Kidney (tissue), 14 donors: ENCODE results near the gene ECT2. TPM values are rescaled to one million over a fixed set of nuclear protein-coding genes. Genes with fewer than 3 reads are reported as not detected.

Experiments
- DNase-seq, 5 donors: peaks; one replicate each; pipeline ENCODE4 v3.0.0-alpha.2; 2013 to 2020
- FAIRE-seq: peaks from 2 replicates; lab custom pipeline; 2012; peaks lifted over from hg19 to GRCh38; lab: Jason Lieb, UNC
- H3K27ac ChIP-seq, 2 donors: one replicate each; pipeline ENCODE4 v1.7.0; 2013; ENCODE audit warnings: low read depth in 2 of 2, low read length in 2 of 2, inconsistent platforms in 1 of 2
- H3K27me3 ChIP-seq: one replicate; pipeline ENCODE4 v1.7.1; 2013; ENCODE audit warnings: low read length, inconsistent platforms; ENCODE audit not compliant: control insufficient read depth, insufficient read depth
- H3K36me3 ChIP-seq, 3 donors: one replicate each; pipeline versions ENCODE4 v1.7.0 to v1.7.1; 2013; ENCODE audit warnings: low read length in 3 of 3, control low read depth in 1 of 3, inconsistent platforms in 1 of 3; ENCODE audit not compliant: insufficient read depth in 3 of 3, control insufficient read depth in 2 of 3
- H3K4me1 ChIP-seq, 3 donors: one replicate each; pipeline versions ENCODE4 v1.7.0 to v1.7.1; 2013; ENCODE audit warnings: low read length in 3 of 3, inconsistent platforms in 1 of 3, low read depth in 1 of 3; ENCODE audit not compliant: control insufficient read depth in 2 of 3, insufficient read depth in 2 of 3
- H3K4me3 ChIP-seq, 3 donors: one replicate each; pipeline versions ENCODE4 v1.7.0 to v1.8.1; 2013; ENCODE audit warnings: low read length in 3 of 3, control low read depth in 1 of 3, inconsistent platforms in 1 of 3
- H3K9ac ChIP-seq, 3 donors: one replicate each; pipeline versions ENCODE4 v1.7.0 to v1.7.1; 2013; ENCODE audit warnings: low read length in 3 of 3, control low read depth in 1 of 3, inconsistent platforms in 1 of 3
- H3K9me3 ChIP-seq, 3 donors: one replicate each; pipeline versions ENCODE4 v1.7.0 to v1.7.1; 2013; ENCODE audit warnings: low read length in 3 of 3, control low read depth in 1 of 3, inconsistent platforms in 1 of 3; ENCODE audit not compliant: control insufficient read depth in 2 of 3, insufficient read depth in 1 of 3
- intact Hi-C: fragments of 100-400 bp; cut with DNase I; formaldehyde crosslinking; loops from one replicate; pipeline ENCODE4 v1.11.1; 2022
- polyA plus RNA-seq: library from polyadenylated mRNA; stranded (reverse); fragments of 350-450 nt; fragmentation: Illumina TruSeq; extraction: RNeasy Lipid Tissue Mini Kit (QIAGEN cat#74804); gene quantifications from one replicate; pipeline ENCODE4 v1.2.3, GENCODE V29; 2014; ENCODE audit warnings: low read depth, low replicate concordance; ENCODE audit not compliant: insufficient read depth
- total RNA-seq: library from RNA; stranded (reverse); fragmentation: NEBNext Ultra II Directional; extraction: Animal tissue kit (Norgen Biotek cat#: 25700); gene quantifications from one replicate; pipeline ENCODE4 v1.2.1, GENCODE V29; 2021
- TF ChIP-seq, protein P1 (sequence below): IDR thresholded peaks from 3 replicates; pipeline ENCODE4 v1.5.1; 2012; ENCODE audit warnings: mild to moderate bottlenecking, moderate library complexity, borderline replicate concordance; ENCODE audit not compliant: insufficient read depth; ENCODE audit errors: extremely low read depth
- donor health status: control.
- donor health status: control.
- donor health status: control.
- donor health status: control.
- donor health status: control.
- donor health status: DM: yes; HTN: yes; CAD: no.
- donor health status: Normal renal cell carcinoma (clear cell type).

Gene ECT2
- total and polyA plus RNA-seq, 2 donors from 2014 or later = 2.4 to 15.5 TPM

GRCh38 chr3:172776049-172776717 lies 25.7 kb downstream of the ECT2 start:
- TF ChIP-seq, protein P1, sequence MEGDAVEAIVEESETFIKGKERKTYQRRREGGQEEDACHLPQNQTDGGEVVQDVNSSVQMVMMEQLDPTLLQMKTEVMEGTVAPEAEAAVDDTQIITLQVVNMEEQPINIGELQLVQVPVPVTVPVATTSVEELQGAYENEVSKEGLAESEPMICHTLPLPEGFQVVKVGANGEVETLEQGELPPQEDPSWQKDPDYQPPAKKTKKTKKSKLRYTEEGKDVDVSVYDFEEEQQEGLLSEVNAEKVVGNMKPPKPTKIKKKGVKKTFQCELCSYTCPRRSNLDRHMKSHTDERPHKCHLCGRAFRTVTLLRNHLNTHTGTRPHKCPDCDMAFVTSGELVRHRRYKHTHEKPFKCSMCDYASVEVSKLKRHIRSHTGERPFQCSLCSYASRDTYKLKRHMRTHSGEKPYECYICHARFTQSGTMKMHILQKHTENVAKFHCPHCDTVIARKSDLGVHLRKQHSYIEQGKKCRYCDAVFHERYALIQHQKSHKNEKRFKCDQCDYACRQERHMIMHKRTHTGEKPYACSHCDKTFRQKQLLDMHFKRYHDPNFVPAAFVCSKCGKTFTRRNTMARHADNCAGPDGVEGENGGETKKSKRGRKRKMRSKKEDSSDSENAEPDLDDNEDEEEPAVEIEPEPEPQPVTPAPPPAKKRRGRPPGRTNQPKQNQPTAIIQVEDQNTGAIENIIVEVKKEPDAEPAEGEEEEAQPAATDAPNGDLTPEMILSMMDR = no peak
- peaks cover 0 to under 1% (median 0%) of the 10 kb centered on the region in 3 donors for H3K36me3 ChIP-seq
- no peak overlapping the region for H3K27ac ChIP-seq
- no peak overlapping the region for H3K4me3 ChIP-seq
- FAIRE-seq = no peak
- no peaks in the 10 kb centered on the region for H3K4me1 ChIP-seq
- intact Hi-C loops = no loop called here
- H3K27me3 ChIP-seq = no peaks in the 10 kb centered on the region
- no peaks in the 10 kb centered on the region for H3K9me3 ChIP-seq
- no peak overlapping the region for H3K9ac ChIP-seq
- DNase-seq = no peak

GRCh38 chr3:172777901-172778300 lies 27.4 kb downstream of the ECT2 start:
- Histone ChIP-seq H3K9ac (no peak overlapping the region), H3K4me3 (no peak overlapping the region), H3K27me3 (no peaks in the 10 kb centered on the region), H3K4me1 (no peaks in the 10 kb centered on the region), H3K27ac (no peak overlapping the region), H3K9me3 (no peaks in the 10 kb centered on the region), H3K36me3 (no peaks in the 10 kb centered on the region)
- DNase-seq (no peak), FAIRE-seq (no peak)
- intact Hi-C loops = no loop called here
- TF ChIP-seq, protein P1 = no peak

DNA sequence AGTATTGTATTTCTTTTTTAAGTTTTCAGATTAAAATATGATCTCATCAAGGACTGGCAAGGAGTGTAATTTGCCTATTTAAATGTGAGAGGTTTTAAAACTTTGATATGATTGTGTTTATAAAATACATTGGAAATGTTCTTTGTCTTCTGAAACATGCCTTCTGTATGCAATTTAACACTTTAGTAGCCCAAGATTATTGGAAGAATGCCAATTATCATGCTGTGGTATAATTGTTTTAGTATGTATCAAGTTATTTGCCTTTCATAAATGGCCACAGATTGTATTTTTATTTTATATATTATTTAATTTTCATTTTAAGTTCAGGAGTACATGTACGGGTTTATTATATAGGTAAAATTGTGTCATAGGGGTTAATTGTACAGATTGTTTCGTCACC lies 31.7 kb downstream of the ECT2 start:
- Histone ChIP-seq H3K4me3 (no peak overlapping the region), H3K27me3 (no peaks in the 10 kb centered on the region), H3K27ac (no peak overlapping the region), H3K4me1 (no peaks in the 10 kb centered on the region), H3K36me3 (no peaks in the 10 kb centered on the region), H3K9ac (no peak overlapping the region), H3K9me3 (no peaks in the 10 kb centered on the region)
- FAIRE-seq (no peak), DNase-seq (no peak)
- TF ChIP-seq, protein P1 = no peak
- intact Hi-C loops = no loop called here
